DND-41 (cell line): ENCODE results near the gene TSPAN3.

Experiments used
- EZH2 ChIP-seq: IDR thresholded peaks from 3 replicates; pipeline ENCODE4 v1.6.1; 2012; ENCODE audit warnings: borderline replicate concordance, low read depth, mild to moderate bottlenecking, moderate library complexity, low read length, inconsistent platforms; ENCODE audit not compliant: severe bottlenecking
- TF ChIP-seq, protein P1 (sequence below): IDR thresholded peaks from 2 replicates; pipeline ENCODE4 v1.5.1; 2012; ENCODE audit warnings: borderline replicate concordance, low read length, moderate library complexity, mild to moderate bottlenecking; ENCODE audit not compliant: poor library complexity, severe bottlenecking; ENCODE audit errors: extremely low read depth

DNA sequence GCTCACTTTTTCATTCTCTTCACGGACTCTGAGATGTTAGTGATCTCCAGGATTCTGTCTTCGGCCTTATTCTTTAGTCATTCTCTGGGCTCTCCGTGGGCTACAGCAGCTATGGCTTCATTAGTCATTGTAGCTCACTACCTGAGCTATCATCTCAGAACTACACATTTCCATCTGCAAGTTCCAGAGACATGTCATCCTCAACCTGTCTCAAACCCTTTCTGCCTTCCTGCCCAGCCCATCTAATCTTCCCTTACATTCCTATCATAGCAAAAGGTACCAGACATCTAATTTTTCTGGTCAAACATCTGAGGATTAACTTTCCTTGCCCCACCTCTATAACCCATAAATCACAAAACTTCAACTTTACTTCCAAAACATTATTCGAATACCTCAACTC, 13.2 kb downstream of the TSPAN3 start:
- TF ChIP-seq, protein P1, sequence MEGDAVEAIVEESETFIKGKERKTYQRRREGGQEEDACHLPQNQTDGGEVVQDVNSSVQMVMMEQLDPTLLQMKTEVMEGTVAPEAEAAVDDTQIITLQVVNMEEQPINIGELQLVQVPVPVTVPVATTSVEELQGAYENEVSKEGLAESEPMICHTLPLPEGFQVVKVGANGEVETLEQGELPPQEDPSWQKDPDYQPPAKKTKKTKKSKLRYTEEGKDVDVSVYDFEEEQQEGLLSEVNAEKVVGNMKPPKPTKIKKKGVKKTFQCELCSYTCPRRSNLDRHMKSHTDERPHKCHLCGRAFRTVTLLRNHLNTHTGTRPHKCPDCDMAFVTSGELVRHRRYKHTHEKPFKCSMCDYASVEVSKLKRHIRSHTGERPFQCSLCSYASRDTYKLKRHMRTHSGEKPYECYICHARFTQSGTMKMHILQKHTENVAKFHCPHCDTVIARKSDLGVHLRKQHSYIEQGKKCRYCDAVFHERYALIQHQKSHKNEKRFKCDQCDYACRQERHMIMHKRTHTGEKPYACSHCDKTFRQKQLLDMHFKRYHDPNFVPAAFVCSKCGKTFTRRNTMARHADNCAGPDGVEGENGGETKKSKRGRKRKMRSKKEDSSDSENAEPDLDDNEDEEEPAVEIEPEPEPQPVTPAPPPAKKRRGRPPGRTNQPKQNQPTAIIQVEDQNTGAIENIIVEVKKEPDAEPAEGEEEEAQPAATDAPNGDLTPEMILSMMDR, result no peak
- no peak for TF ChIP-seq EZH2
